ENCODE results near the gene NRXN3.

Gene NRXN3

GRCh38 chr14:78141590-78141989 is 28.6 kb upstream of the NRXN3 start:
- Histone ChIP-seq H3K36me3 (no peaks in the 10 kb centered on the region), H4K20me1 (no peaks in the 10 kb centered on the region), H3K9me3 (replicated peaks in 1 of 11) (peaks cover 0 to 7% (median 0%) of the 10 kb centered on the region in 11 experiments; a peak in 1 of 22 replicates), H3K4me3 (no peak overlapping the region), H3K4me2 (no peak overlapping the region), H3K4me1 (peaks cover 0 to 15% (median 0%) of the 10 kb centered on the region in 10 experiments; a peak in 7 of 20 replicates), H3K9ac (no peak overlapping the region), H3K27ac (no peak overlapping the region), H3K27me3 (no peaks in the 10 kb centered on the region)
- no peak for TF ChIP-seq Cebpa-rat (IDR thresholded peaks at IDR 0.05)

DNA sequence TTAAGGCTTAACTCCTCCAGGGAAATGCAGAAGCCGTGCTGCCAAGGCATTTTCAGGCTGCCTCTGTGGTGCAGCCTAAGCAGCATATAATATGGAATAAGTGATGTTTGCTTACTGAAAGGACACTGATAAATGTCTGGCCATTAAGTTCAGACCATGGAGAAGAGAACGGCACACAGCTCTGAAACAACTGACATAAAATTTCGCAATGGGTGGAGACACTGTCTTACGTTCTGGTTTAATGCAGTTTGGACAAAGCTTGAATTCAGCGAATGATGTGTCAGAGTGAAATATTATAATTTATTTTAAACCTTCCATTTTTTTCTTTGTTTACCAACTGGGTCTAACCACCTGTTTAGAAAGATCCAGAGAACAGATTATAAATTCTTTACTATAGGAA is 27.2 kb upstream of the NRXN3 start:
- H3K36me3 ChIP-seq, result no peaks in the 10 kb centered on the region

GRCh38 chr14:78143489-78144145 is 26.6 kb upstream of the NRXN3 start:
- Histone ChIP-seq H3K4me2 (peak overlapping the region in 4 of 11 experiments; percentile 5 to 41 (median 12); a peak in 3 of 22 replicates), H3K36me3 (no peaks in the 10 kb centered on the region), H3K27ac (no peak overlapping the region), H4K20me1 (no peaks in the 10 kb centered on the region), H3K27me3 (no peaks in the 10 kb centered on the region), H3K9ac (no peak overlapping the region), H3K9me3 (replicated peaks in 1 of 11) (peaks cover 0 to 7% (median 0%) of the 10 kb centered on the region in 11 experiments; a peak in 1 of 22 replicates), H3K4me1 (peaks cover 0 to 15% (median 0%) of the 10 kb centered on the region in 10 experiments; a peak in 7 of 20 replicates), H3K4me3 (no peak overlapping the region)
- TF ChIP-seq Cebpa-rat (IDR thresholded peaks at IDR 0.05), result no peak

More for the DNA sequence above, 27.2 kb upstream of the NRXN3 start:
- Histone ChIP-seq H3K4me3 (no peak overlapping the region), H3K4me2 (peak overlapping the region in 3 of 11 experiments; percentile 5 to 41 (median 11); a peak in 2 of 22 replicates), H3K27me3 (no peaks in the 10 kb centered on the region), H4K20me1 (no peaks in the 10 kb centered on the region), H3K9me3 (replicated peaks in 1 of 11) (peaks cover 0 to 7% (median 0%) of the 10 kb centered on the region in 11 experiments; a peak in 1 of 22 replicates), H3K9ac (no peak overlapping the region), H3K4me1 (peaks cover 0 to 15% (median 0%) of the 10 kb centered on the region in 10 experiments; a peak in 7 of 20 replicates), H3K27ac (no peak overlapping the region)
- peak in 5 of 11 experiments; percentile 20 to 53 (median 34); a peak in 2 of 22 replicates for TF ChIP-seq Cebpa-rat (IDR thresholded peaks at IDR 0.05)

GRCh38 chr14:78152201-78153063 is 17.7 kb upstream of the NRXN3 start:
- H3K4me2 ChIP-seq, result peak overlapping the region in 8 of 11 experiments; percentile 2 to 39 (median 32); a peak in 14 of 22 replicates
- no peaks in the 10 kb centered on the region for H3K27me3 ChIP-seq
- peaks cover 0 to 7% (median 0%) of the 10 kb centered on the region in 11 experiments; a peak in 1 of 22 replicates for H4K20me1 ChIP-seq
- TF ChIP-seq Cebpa-rat (IDR thresholded peaks at IDR 0.05), result no peak
- no peak overlapping the region for H3K4me3 ChIP-seq
- H3K27ac ChIP-seq, result no peak overlapping the region
- H3K36me3 ChIP-seq, result no peaks in the 10 kb centered on the region
- H3K9ac ChIP-seq, result no peak overlapping the region
- no peaks in the 10 kb centered on the region for H3K9me3 ChIP-seq (replicated peaks in 1 of 11)
- peaks cover 7 to 24% (median 14%) of the 10 kb centered on the region in 10 experiments; a peak in 18 of 20 replicates for H3K4me1 ChIP-seq

- TF ChIP-seq Cebpa-rat (IDR thresholded peaks at IDR 0.05), result no peak
- Histone ChIP-seq H3K27me3 (no peaks in the 10 kb centered on the region), H3K4me2 (peak overlapping the region in 8 of 11 experiments; percentile 2 to 39 (median 32); a peak in 14 of 22 replicates), H3K36me3 (no peaks in the 10 kb centered on the region), H3K4me3 (no peak overlapping the region), H3K27ac (no peak overlapping the region), H3K9me3 (replicated peaks in 1 of 11) (no peaks in the 10 kb centered on the region), H4K20me1 (peaks cover 0 to 7% (median 0%) of the 10 kb centered on the region in 11 experiments; a peak in 1 of 22 replicates), H3K9ac (no peak overlapping the region), H3K4me1 (peaks cover 7 to 24% (median 14%) of the 10 kb centered on the region in 10 experiments; a peak in 18 of 20 replicates)
Observed at GRCh38 chr14:78153064-78153341, 17.2 kb upstream of the NRXN3 start.

- Histone ChIP-seq H3K36me3 (no peaks in the 10 kb centered on the region), H4K20me1 (peaks cover 0 to 7% (median 0%) of the 10 kb centered on the region in 11 experiments; a peak in 1 of 22 replicates), H3K9ac (no peak overlapping the region), H3K4me3 (no peak overlapping the region), H3K4me2 (no peak overlapping the region), H3K4me1 (peaks cover 7 to 24% (median 14%) of the 10 kb centered on the region in 10 experiments; a peak in 18 of 20 replicates), H3K27ac (no peak overlapping the region), H3K9me3 (replicated peaks in 1 of 11) (no peaks in the 10 kb centered on the region), H3K27me3 (no peaks in the 10 kb centered on the region)
- TF ChIP-seq Cebpa-rat (IDR thresholded peaks at IDR 0.05), result no peak
Observed at GRCh38 chr14:78154827-78155226, 15.3 kb upstream of the NRXN3 start.

- no peak overlapping the region for H3K4me3 ChIP-seq
- H3K4me1 ChIP-seq, result peaks cover 7 to 19% (median 13%) of the 10 kb centered on the region in 10 experiments; a peak in 16 of 20 replicates
- no peak overlapping the region for H3K4me2 ChIP-seq
- H4K20me1 ChIP-seq, result 0 out of 22 replicates have a peak, but pooled peaks cover 0 to 7% (median 0%) of the 10 kb centered on the region in 11 experiments
- no peaks in the 10 kb centered on the region for H3K27me3 ChIP-seq
- no peaks in the 10 kb centered on the region for H3K9me3 ChIP-seq (replicated peaks in 1 of 11)
- no peaks in the 10 kb centered on the region for H3K36me3 ChIP-seq
- H3K27ac ChIP-seq, result no peak overlapping the region
- no peak overlapping the region for H3K9ac ChIP-seq
- TF ChIP-seq Cebpa-rat (IDR thresholded peaks at IDR 0.05), result no peak
Observed at GRCh38 chr14:78156196-78156595, 14.0 kb upstream of the NRXN3 start.

DNA sequence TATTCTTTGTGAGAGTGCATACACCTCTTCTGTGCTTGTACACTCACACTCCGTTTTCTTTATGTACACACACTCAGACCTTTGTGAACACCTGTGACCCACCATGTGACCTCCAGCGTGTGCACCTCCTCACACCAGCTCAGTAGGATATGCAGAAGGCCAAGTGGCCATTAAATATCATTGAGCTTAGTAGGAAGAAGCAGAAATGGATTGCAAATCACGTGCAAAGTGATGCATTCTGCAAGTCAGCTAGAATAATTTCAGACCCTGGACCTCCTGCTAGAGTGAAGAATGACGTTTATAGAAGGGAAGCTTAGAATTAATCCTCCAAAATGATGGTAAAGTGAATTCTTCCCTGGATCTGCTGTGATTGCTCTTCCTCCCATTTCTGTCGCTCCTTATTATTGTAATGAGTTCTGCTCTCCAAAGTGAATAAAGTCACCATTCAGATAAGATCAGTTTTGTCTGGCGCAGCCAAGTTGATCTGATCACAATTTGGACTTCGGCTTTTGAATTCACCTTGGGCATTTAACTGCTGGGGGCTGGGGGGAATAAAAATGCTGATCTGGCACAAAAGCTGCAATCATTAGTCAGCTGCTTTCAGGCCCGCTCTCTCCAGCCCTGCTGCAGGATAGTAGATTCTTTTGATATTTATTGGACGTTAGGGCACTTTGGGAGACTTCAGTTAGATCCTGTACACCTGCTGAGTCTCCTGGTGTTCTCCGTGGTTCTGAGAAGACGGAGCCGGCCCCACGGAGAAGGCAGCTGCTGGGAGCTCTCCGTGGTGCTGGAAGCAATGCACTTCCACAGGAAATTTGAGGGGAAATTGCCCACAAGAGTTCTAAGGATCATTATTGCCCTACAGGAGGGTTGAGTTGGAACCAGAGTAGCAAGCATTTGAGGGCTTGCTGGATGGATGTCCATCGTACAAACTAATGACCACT is 12.4 kb upstream of the NRXN3 start:
- no peak overlapping the region for H3K27ac ChIP-seq
- H3K27me3 ChIP-seq, result no peaks in the 10 kb centered on the region
- TF ChIP-seq Cebpa-rat (IDR thresholded peaks at IDR 0.05), result no peak
- H3K4me1 ChIP-seq, result peaks cover 2 to 4% (median 3%) of the 10 kb centered on the region in 10 experiments; a peak in 14 of 20 replicates
- no peak overlapping the region for H3K4me3 ChIP-seq
- no peak overlapping the region for H3K9ac ChIP-seq
- 0 out of 22 replicates have a peak, but pooled peaks cover 0 to 4% (median 0%) of the 10 kb centered on the region in 11 experiments for H4K20me1 ChIP-seq
- H3K36me3 ChIP-seq, result no peaks in the 10 kb centered on the region
- H3K9me3 ChIP-seq (replicated peaks in 1 of 11), result no peaks in the 10 kb centered on the region
- peak overlapping the region in 2 of 11 experiments; percentile 10 to 42; a peak in 3 of 22 replicates for H3K4me2 ChIP-seq

All from BLaER1 treated with 17β-estradiol and CSF1 and Interleukin-3, amounts not matched to agents 10 nM and 100 nM (cell line).